H9 (cell line): ENCODE data around the gene TNPO3. TPM values are rescaled to one million over a fixed set of nuclear protein-coding genes. Genes with fewer than 3 reads are reported as not detected.

Experiments
- DNase-seq: peaks from one replicate; pipeline ENCODE4 v3.0.0-alpha.2; 2017
- H2AFZ ChIP-seq: one replicate; pipeline ENCODE4 v1.6.1; 2013; ENCODE audit warnings: mild to moderate bottlenecking, low read length, control low read depth, moderate library complexity
- H2AK5ac ChIP-seq: 2 replicates; pipeline ENCODE4 v1.6.1; 2013; ENCODE audit warnings: low read length, control low read depth, mixed read lengths; ENCODE audit not compliant: insufficient read length
- H2BK120ac ChIP-seq: one replicate; pipeline ENCODE4 v1.6.1; 2013; ENCODE audit warnings: low read depth, mild to moderate bottlenecking, low read length, control low read depth, inconsistent platforms; ENCODE audit not compliant: poor library complexity, severe bottlenecking
- H2BK12ac ChIP-seq: 2 replicates; pipeline ENCODE4 v1.6.1; 2013; ENCODE audit warnings: low read length, control low read depth, mixed read lengths, low read depth; ENCODE audit not compliant: insufficient read length
- H2BK15ac ChIP-seq: 2 replicates; pipeline ENCODE4 v1.6.1; 2013; ENCODE audit warnings: low read depth, low read length, control low read depth
- H2BK20ac ChIP-seq: one replicate; pipeline ENCODE4 v1.6.1; 2013; ENCODE audit warnings: low read depth, mild to moderate bottlenecking, low read length, control low read depth, inconsistent platforms; ENCODE audit not compliant: poor library complexity, severe bottlenecking
- H2BK5ac ChIP-seq: 2 replicates; pipeline ENCODE4 v1.6.1; 2013; ENCODE audit warnings: low read length, control low read depth, mixed read lengths; ENCODE audit not compliant: insufficient read length
- H3K14ac ChIP-seq: 2 replicates; pipeline ENCODE4 v1.6.1; 2013; ENCODE audit warnings: low read length, control low read depth; ENCODE audit not compliant: insufficient read depth
- H3K18ac ChIP-seq: 2 replicates; pipeline ENCODE4 v1.6.1; 2013; ENCODE audit warnings: low read depth, mild to moderate bottlenecking, mixed read lengths, low read length, control low read depth; ENCODE audit not compliant: insufficient read length
- H3K23ac ChIP-seq: 2 replicates; pipeline ENCODE4 v1.6.1; 2013; ENCODE audit warnings: low read length, control low read depth, mixed read lengths, low read depth; ENCODE audit not compliant: insufficient read length
- H3K23me2 ChIP-seq: 2 replicates; pipeline ENCODE4 v1.6.1; 2013; ENCODE audit warnings: low read depth, mild to moderate bottlenecking, mixed read lengths, low read length, control low read depth; ENCODE audit not compliant: insufficient read length, poor library complexity, severe bottlenecking
- H3K27ac ChIP-seq: 2 replicates; pipeline ENCODE4 v1.5.1; 2013; ENCODE audit warnings: low read length, control low read depth, mixed read lengths, low read depth; ENCODE audit not compliant: insufficient read length
- H3K27me3 ChIP-seq: 2 replicates; pipeline ENCODE4 v1.6.1; 2013; ENCODE audit warnings: low read length, control low read depth, inconsistent platforms; ENCODE audit not compliant: insufficient read depth
- H3K4ac ChIP-seq: 2 replicates; pipeline ENCODE4 v1.6.1; 2013; ENCODE audit warnings: low read depth, mild to moderate bottlenecking, control low read depth, inconsistent platforms, low read length, moderate library complexity
- H3K4me1 ChIP-seq: 2 replicates; pipeline ENCODE4 v1.6.1; 2013; ENCODE audit warnings: low read length, control low read depth, inconsistent platforms; ENCODE audit not compliant: insufficient read depth
- H3K4me2 ChIP-seq: 2 replicates; pipeline ENCODE4 v1.6.1; 2013; ENCODE audit warnings: low read length, control low read depth, mixed read lengths; ENCODE audit not compliant: insufficient read length, insufficient read depth
- H3K56ac ChIP-seq: 2 replicates; pipeline ENCODE4 v1.6.1; 2013; ENCODE audit warnings: low read depth, mild to moderate bottlenecking, mixed read lengths, low read length, control low read depth; ENCODE audit not compliant: insufficient read length
- H3K79me1 ChIP-seq: 2 replicates; pipeline ENCODE4 v1.6.1; 2013; ENCODE audit warnings: low read depth, mild to moderate bottlenecking, moderate library complexity, low read length, control low read depth, inconsistent platforms; ENCODE audit not compliant: insufficient read depth, poor library complexity, severe bottlenecking
- H3K79me2 ChIP-seq: 2 replicates; pipeline ENCODE4 v1.6.1; 2013; ENCODE audit warnings: low read length, control low read depth, inconsistent platforms; ENCODE audit not compliant: insufficient read depth
- H3K9ac ChIP-seq: 2 replicates; pipeline ENCODE4 v1.6.1; 2013; ENCODE audit warnings: low read length, control low read depth, mixed read lengths; ENCODE audit not compliant: insufficient read length; ENCODE audit errors: extremely low read depth
- H3K9me3 ChIP-seq: one replicate; pipeline ENCODE4 v1.6.1; 2013; ENCODE audit warnings: low read depth, low read length, inconsistent platforms; ENCODE audit not compliant: control insufficient read depth
- H3T11ph ChIP-seq: one replicate; pipeline ENCODE4 v1.6.1; 2013; ENCODE audit warnings: mild to moderate bottlenecking, low read length, control low read depth, inconsistent platforms
- H4K20me1 ChIP-seq: one replicate; pipeline ENCODE4 v1.6.1; 2013; ENCODE audit not compliant: control insufficient read depth, insufficient read length, insufficient read depth
- H4K5ac ChIP-seq: 2 replicates; pipeline ENCODE4 v1.6.1; 2013; ENCODE audit warnings: low read depth, mild to moderate bottlenecking, mixed read lengths, low read length, control low read depth; ENCODE audit not compliant: insufficient read length
- H4K8ac ChIP-seq: replicated peaks from 2 replicates; pipeline ENCODE4 v1.6.1; 2013; ENCODE audit warnings: low read length, control low read depth, mixed read lengths, low read depth; ENCODE audit not compliant: insufficient read length
- H4K91ac ChIP-seq: 2 replicates; pipeline ENCODE4 v1.6.1; 2013; ENCODE audit warnings: low read depth, mild to moderate bottlenecking, moderate library complexity, mixed read lengths, low read length, control low read depth; ENCODE audit not compliant: insufficient read length
- H3K27ac Mint-ChIP-seq, 3 experiments: 2 replicates in 2 of 3; 3 replicates in 1 of 3; pipeline ENCODE4 v1.8.0; 2020 to 2021; ENCODE audit warnings: mixed read lengths in 3 of 3, mild to moderate bottlenecking in 1 of 3, moderate library complexity in 1 of 3
- H3K27me3 Mint-ChIP-seq: 2 replicates; pipeline ENCODE4 v1.8.0; 2021; ENCODE audit warnings: low read depth, mild to moderate bottlenecking, moderate library complexity, mixed read lengths
- H3K36me3 Mint-ChIP-seq, 3 experiments: 2 replicates in 2 of 3; 3 replicates in 1 of 3; pipeline ENCODE4 v1.8.0; 2020 to 2021; ENCODE audit warnings: low read depth in 3 of 3, mixed read lengths in 3 of 3; ENCODE audit not compliant: insufficient read depth in 1 of 3
- H3K4me1 Mint-ChIP-seq, 2 experiments: 2 replicates each; pipeline ENCODE4 v1.8.0; 2020; ENCODE audit warnings: mixed read lengths in 2 of 2
- H3K4me3 Mint-ChIP-seq, 2 experiments: 2 replicates in 1 of 2; 3 replicates in 1 of 2; pipeline ENCODE4 v1.8.0; 2020 to 2021; ENCODE audit warnings: mild to moderate bottlenecking in 2 of 2, mixed read lengths in 2 of 2, moderate library complexity in 1 of 2
- H3K9me3 Mint-ChIP-seq, 2 experiments: 2 replicates in 1 of 2; 3 replicates in 1 of 2; pipeline ENCODE4 v1.8.0; 2020; ENCODE audit warnings: mild to moderate bottlenecking in 2 of 2, mixed read lengths in 2 of 2, moderate library complexity in 1 of 2
- CTCF ChIP-seq: fragments of 200-600 bp; sonication (generic); conservative IDR thresholded peaks from 3 replicates; pipeline ENCODE4 v1.8.0; 2021; ENCODE audit warnings: antibody characterized with exemption, mild to moderate bottlenecking
- WGBS: extraction: QIAGEN DNeasy Blood & Tissue Kit; methylation state at CpG from one replicate; pipeline ENCODE4 v1.1.7; 2013; ENCODE audit warnings: missing lambda C conversion rate, low lambda C conversion rate, mixed read lengths; ENCODE audit not compliant: insufficient read length; ENCODE audit errors: extremely low coverage; 5-methylcytosine and 5-hydroxymethylcytosine counted together
- total RNA-seq: library from RNA; stranded (reverse); gene quantifications from 2 replicates; pipeline ENCODE4 v1.2.1, GENCODE V29; 2021

TNPO3 gene
- total RNA-seq, 1 experiment from 2014 or later = 90.1 TPM

DNA sequence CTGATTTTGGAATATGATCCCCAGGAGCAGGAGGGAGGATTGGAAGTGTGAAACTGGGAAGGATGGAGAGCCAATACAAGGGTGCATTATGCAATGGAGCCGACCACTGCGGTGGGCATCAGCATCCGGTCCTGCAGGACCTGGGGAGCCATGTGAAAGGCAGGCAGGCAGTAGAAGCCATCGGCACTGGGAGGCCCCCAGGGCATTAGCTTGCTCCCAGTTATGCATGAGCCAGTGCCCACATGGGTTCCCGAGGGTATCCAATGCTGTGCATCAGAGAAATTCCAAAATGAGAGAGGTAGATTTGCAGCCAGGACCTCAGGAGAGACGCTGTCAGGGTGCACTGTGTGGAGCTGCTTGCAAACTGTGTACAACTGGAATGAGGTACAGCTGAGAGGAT is 135.7 kb downstream of the TNPO3 start:
- no peak overlapping the region for H3K9ac ChIP-seq
- no peaks in the 10 kb centered on the region for H3K9me3 ChIP-seq
- no peak overlapping the region for H2AK5ac ChIP-seq
- H2BK12ac ChIP-seq = no peak overlapping the region
- no peak overlapping the region for H2BK120ac ChIP-seq
- no peak overlapping the region for H3K4me3 Mint-ChIP-seq
- H4K5ac ChIP-seq = no peak overlapping the region
- peaks cover 13% of the 10 kb centered on the region for H3K27me3 Mint-ChIP-seq
- peaks cover under 1% of the 10 kb centered on the region; the same call in 1 of the 2 replicates for H3K4me1 ChIP-seq
- no peak overlapping the region for H2BK20ac ChIP-seq
- H4K8ac ChIP-seq = no peak overlapping the region
- H3T11ph ChIP-seq = no peak overlapping the region
- no peak for DNase-seq
- no peak overlapping the region; a peak in 2 of 7 replicates for H3K27ac Mint-ChIP-seq
- peaks cover 7% of the 10 kb centered on the region; the same call in 1 of the 2 replicates for H3K27me3 ChIP-seq
- no peak overlapping the region for H2AFZ ChIP-seq
- no peaks in the 10 kb centered on the region; a peak in 1 of 5 replicates for H3K9me3 Mint-ChIP-seq
- no peak overlapping the region for H3K27ac ChIP-seq
- H3K18ac ChIP-seq = no peak overlapping the region
- TF ChIP-seq CTCF = no peak
- H3K23ac ChIP-seq = no peak overlapping the region
- no peak overlapping the region for H3K4me2 ChIP-seq
- H3K79me2 ChIP-seq = no peaks in the 10 kb centered on the region
- H3K36me3 Mint-ChIP-seq = no peaks in the 10 kb centered on the region
- WGBS = no CpG with 5 or more reads among the region's 6 CpGs
- H2BK15ac ChIP-seq = no peak overlapping the region
- H3K56ac ChIP-seq = no peak overlapping the region
- H3K79me1 ChIP-seq = no peaks in the 10 kb centered on the region
- H4K91ac ChIP-seq = no peak overlapping the region
- H2BK5ac ChIP-seq = no peak overlapping the region
- H3K4ac ChIP-seq = no peak overlapping the region
- peaks cover 13% of the 10 kb centered on the region for H3K23me2 ChIP-seq
- H3K4me1 Mint-ChIP-seq = peaks cover 18 to 42% of the 10 kb centered on the region in 2 experiments
- H4K20me1 ChIP-seq = no peaks in the 10 kb centered on the region
- no peak overlapping the region for H3K14ac ChIP-seq
